ENCODE data around the gene SLIT2. TPM values are rescaled to one million over a fixed set of nuclear protein-coding genes. Genes with fewer than 3 reads are reported as not detected.

SLIT2 gene, protein sequence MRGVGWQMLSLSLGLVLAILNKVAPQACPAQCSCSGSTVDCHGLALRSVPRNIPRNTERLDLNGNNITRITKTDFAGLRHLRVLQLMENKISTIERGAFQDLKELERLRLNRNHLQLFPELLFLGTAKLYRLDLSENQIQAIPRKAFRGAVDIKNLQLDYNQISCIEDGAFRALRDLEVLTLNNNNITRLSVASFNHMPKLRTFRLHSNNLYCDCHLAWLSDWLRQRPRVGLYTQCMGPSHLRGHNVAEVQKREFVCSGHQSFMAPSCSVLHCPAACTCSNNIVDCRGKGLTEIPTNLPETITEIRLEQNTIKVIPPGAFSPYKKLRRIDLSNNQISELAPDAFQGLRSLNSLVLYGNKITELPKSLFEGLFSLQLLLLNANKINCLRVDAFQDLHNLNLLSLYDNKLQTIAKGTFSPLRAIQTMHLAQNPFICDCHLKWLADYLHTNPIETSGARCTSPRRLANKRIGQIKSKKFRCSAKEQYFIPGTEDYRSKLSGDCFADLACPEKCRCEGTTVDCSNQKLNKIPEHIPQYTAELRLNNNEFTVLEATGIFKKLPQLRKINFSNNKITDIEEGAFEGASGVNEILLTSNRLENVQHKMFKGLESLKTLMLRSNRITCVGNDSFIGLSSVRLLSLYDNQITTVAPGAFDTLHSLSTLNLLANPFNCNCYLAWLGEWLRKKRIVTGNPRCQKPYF (N-terminal part only)
- 1 to 10 TPM in 5 of 6 experiments, under 1 TPM in 1; 0.87 to 2.5 (median 1.3) TPM for total RNA-seq
- long read RNA-seq: 0 reads

DNA sequence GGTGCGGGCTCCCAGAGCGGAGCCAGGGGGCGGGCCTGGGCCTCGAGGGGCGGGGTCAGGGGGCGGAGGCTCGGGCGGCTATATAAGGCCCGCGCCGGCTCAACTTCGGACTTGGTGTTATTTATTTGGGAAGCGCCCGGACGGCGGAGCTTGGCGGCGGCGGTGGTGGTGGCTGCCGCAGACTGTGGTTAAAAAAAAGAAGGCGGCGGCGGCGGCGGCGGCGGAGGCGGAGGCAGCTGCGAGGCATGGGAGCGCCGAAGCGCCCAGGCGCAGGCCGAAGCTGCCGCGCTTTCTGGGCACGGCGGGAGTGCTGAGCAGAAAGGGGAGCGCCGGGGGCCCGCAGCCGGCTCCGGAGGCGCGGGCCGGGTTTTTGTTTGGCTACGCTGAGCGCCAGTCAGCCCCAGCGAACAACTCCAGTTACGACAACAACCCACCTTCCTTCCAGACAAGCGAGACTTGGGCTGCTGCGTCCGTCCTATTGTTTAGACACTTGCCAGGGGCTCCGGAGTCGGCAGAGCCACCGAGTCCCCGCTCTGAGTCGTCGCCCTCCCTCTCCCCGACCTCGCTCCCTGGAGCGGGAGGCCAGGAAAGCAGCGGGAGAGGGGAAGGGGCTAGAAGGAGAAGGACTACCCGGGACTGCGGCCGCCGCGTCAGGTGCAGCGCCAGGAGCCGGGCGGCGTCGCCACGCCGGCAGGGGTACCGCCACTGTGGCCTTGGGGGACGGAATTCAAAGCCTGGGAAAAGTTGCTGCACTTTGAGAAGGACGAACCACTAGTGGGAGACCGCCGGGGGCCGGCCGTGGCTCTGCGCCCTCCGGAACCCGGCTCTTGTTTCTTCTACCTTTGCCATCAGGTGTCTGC, at the start of gene SLIT2:
Gene SLIT2 (plus strand): TSS at position 110 of the 860 bp plus-strand sequence. CDS start 1,911 bp downstream, outside the sequence.
- Histone ChIP-seq H3K9me3 (no peaks in the 10 kb centered on the region), H3K27ac (no peak within 1 kb of the TSS), H3K4me1 (peaks cover 0 to 18% (median 4%) of the 10 kb centered on the region in 4 donors), H3K36me3 (no peaks in the 10 kb centered on the region), H3K27me3 (peaks cover 0 to 7% of the 10 kb centered on the region in 2 donors), H3K4me3 (peak within 1 kb of the TSS; percentile 42 to 64 (median 56))
- DNase-seq (peak; percentile 81 to 87 (median 86)), ATAC-seq (peak; percentile 94 to 97 (median 96))
- 0% methylated on average over 7 of the region's 85 CpGs for WGBS (ENCODE audit: insufficient coverage, low coverage, low lambda C conversion rate, missing lambda C conversion rate)
- TF ChIP-seq, protein P1, sequence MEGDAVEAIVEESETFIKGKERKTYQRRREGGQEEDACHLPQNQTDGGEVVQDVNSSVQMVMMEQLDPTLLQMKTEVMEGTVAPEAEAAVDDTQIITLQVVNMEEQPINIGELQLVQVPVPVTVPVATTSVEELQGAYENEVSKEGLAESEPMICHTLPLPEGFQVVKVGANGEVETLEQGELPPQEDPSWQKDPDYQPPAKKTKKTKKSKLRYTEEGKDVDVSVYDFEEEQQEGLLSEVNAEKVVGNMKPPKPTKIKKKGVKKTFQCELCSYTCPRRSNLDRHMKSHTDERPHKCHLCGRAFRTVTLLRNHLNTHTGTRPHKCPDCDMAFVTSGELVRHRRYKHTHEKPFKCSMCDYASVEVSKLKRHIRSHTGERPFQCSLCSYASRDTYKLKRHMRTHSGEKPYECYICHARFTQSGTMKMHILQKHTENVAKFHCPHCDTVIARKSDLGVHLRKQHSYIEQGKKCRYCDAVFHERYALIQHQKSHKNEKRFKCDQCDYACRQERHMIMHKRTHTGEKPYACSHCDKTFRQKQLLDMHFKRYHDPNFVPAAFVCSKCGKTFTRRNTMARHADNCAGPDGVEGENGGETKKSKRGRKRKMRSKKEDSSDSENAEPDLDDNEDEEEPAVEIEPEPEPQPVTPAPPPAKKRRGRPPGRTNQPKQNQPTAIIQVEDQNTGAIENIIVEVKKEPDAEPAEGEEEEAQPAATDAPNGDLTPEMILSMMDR (IDR thresholded peaks at IDR 0.05): peak in 1 of 4 donors; percentile 19
- TF ChIP-seq POLR2A (IDR thresholded peaks at IDR 0.05): peak; percentile 59
- intact Hi-C loops (cut with DNase I): no loop called here

DNA sequence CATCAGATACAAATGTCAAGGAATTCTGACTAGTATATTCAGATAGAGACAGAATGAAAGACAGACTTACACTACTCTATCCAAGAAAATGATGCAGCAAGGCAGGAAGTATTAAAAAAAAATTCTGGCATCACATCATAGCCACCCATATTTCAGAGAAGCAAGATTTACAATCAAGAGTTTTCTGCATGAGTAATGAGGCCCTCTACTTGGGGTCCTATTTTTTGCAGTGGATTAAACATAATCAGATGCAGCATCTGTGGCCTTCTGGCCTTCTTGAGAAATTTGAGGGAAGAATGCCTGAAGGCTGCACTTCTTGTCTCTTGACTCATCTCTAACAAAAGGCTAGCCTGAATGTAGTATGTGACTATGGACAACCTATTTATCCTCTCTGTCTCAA, 48.2 kb upstream of the SLIT2 start:
- Histone ChIP-seq H3K9me3 (no peaks in the 10 kb centered on the region), H3K4me3 (no peak overlapping the region), H3K27me3 (no peaks in the 10 kb centered on the region), H3K36me3 (no peaks in the 10 kb centered on the region), H3K4me1 (no peaks in the 10 kb centered on the region), H3K27ac (no peak overlapping the region)
- intact Hi-C loops (cut with DNase I): no loop called here
- no peak for ATAC-seq
- TF ChIP-seq, protein P1 (IDR thresholded peaks at IDR 0.05): no peak
- TF ChIP-seq POLR2A (IDR thresholded peaks at IDR 0.05): no peak
- DNase-seq: no peak

DNA sequence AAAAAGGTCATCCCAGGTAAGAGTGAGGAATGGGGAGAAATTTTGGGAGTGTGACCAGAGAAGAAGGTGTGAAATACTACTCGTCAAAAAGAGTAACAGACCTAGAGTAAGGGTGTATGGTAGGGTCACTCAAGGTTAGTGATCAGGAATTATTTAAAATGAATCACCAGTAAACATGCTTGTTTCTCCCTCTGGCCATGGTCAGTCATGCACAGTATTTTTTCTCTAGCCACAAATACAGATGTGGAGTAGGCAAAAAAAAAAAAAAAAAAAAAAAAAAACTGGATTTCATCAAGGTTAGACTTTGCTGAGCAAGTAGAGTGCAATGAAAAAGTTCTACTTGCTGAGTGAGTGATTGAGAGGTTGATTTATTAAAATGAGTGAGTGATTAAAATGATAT, 34.2 kb upstream of the SLIT2 start:
- ATAC-seq (no peak), DNase-seq (no peak)
- intact Hi-C loops (cut with DNase I): no loop called here
- TF ChIP-seq, protein P1 (IDR thresholded peaks at IDR 0.05): no peak
- H3K36me3 ChIP-seq: no peaks in the 10 kb centered on the region
- no peak overlapping the region for H3K27ac ChIP-seq
- H3K9me3 ChIP-seq: no peaks in the 10 kb centered on the region
- 12% methylated on average over 1 of the region's 1 CpG for WGBS (ENCODE audit: insufficient coverage, low coverage, low lambda C conversion rate, missing lambda C conversion rate)
- H3K4me3 ChIP-seq: no peak overlapping the region
- no peaks in the 10 kb centered on the region for H3K4me1 ChIP-seq
- H3K27me3 ChIP-seq: no peaks in the 10 kb centered on the region

DNA sequence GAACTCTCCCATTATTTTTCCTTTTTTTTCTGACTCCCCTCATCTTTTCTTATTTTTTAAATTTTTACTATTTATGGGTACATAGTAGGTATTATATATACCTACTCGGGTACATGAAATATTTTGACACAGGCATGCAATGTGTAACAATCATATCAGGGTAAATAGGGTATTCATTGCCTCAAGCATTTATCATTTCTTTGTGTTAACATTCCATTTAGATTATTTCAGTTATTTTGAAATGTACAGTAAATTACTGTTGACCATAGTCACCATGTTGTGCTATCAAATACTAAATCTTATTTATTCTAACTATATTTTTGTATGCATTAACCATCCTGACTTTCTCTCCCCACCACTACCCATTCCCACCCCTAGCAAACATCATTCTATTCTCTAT, 33.8 kb upstream of the SLIT2 start:
- TF ChIP-seq, protein P1 (IDR thresholded peaks at IDR 0.05): no peak
- TF ChIP-seq POLR2A (IDR thresholded peaks at IDR 0.05): no peak
- no peaks in the 10 kb centered on the region for H3K9me3 ChIP-seq
- H3K27ac ChIP-seq: no peak overlapping the region
- 29% methylated on average over 1 of the region's 1 CpG for WGBS (ENCODE audit: insufficient coverage, low coverage, low lambda C conversion rate, missing lambda C conversion rate)
- ATAC-seq: no peak
- H3K36me3 ChIP-seq: no peaks in the 10 kb centered on the region
- intact Hi-C loops (cut with DNase I): no loop called here
- H3K27me3 ChIP-seq: no peaks in the 10 kb centered on the region
- no peaks in the 10 kb centered on the region for H3K4me1 ChIP-seq
- DNase-seq: no peak
- H3K4me3 ChIP-seq: no peak overlapping the region
